Liver (tissue), 3 donors: ENCODE measurements around the gene ANKLE1.

ENCODE experiments used
- ATF3 ChIP-seq: IDR thresholded peaks from 2 replicates; pipeline ENCODE4 v1.6.1; 2016; ENCODE audit warnings: antibody characterized with exemption
- CTCF ChIP-seq: fragments of 150-350 bp; IDR thresholded peaks from 2 replicates; pipeline ENCODE4 v1.5.1; 2017; ENCODE audit warnings: improper control_type of control experiment, low read depth, low read length; ENCODE audit not compliant: missing input control
- EGR1 ChIP-seq, 2 donors: IDR thresholded peaks; 2 replicates each; pipeline ENCODE4 v1.6.1; 2016 to 2018; ENCODE audit warnings: antibody characterized with exemption in 2 of 2, low read depth in 2 of 2
- FOXA1 ChIP-seq: IDR thresholded peaks from 2 replicates; pipeline ENCODE4 v1.6.1; 2016; ENCODE audit warnings: antibody characterized with exemption
- GABPA ChIP-seq, 2 donors: IDR thresholded peaks in 1 of 2; conservative IDR thresholded peaks in 1 of 2; 2 replicates each; pipeline ENCODE4 v1.6.1; 2016; ENCODE audit warnings: antibody characterized with exemption in 2 of 2, mild to moderate bottlenecking in 1 of 2, moderate library complexity in 1 of 2
- JUND ChIP-seq, 2 donors: IDR thresholded peaks; 2 replicates each; pipeline ENCODE4 v1.6.1; 2016; ENCODE audit warnings: antibody characterized with exemption in 2 of 2
- MAX ChIP-seq: IDR thresholded peaks from 2 replicates; pipeline ENCODE4 v1.6.1; 2016; ENCODE audit warnings: antibody characterized with exemption
- NR2F2 ChIP-seq: IDR thresholded peaks from 2 replicates; pipeline ENCODE4 v1.6.1; 2016; ENCODE audit warnings: antibody characterized with exemption
- RAD21 ChIP-seq, 2 donors: IDR thresholded peaks; 2 replicates each; pipeline ENCODE4 v1.6.1; 2016; ENCODE audit warnings: antibody characterized with exemption in 2 of 2, mild to moderate bottlenecking in 2 of 2
- REST ChIP-seq: IDR thresholded peaks from 2 replicates; pipeline ENCODE4 v1.6.1; 2016; ENCODE audit warnings: antibody characterized with exemption, mild to moderate bottlenecking
- SP1 ChIP-seq: IDR thresholded peaks from 2 replicates; pipeline ENCODE4 v1.6.1; 2018; ENCODE audit warnings: antibody characterized with exemption, mild to moderate bottlenecking
- TAF1 ChIP-seq: conservative IDR thresholded peaks from 2 replicates; pipeline ENCODE4 v1.6.1; 2016; ENCODE audit warnings: antibody characterized with exemption, mild to moderate bottlenecking
- YY1 ChIP-seq: IDR thresholded peaks from 2 replicates; pipeline ENCODE4 v1.6.1; 2016; ENCODE audit warnings: antibody characterized with exemption, mild to moderate bottlenecking
- ZBTB33 ChIP-seq: IDR thresholded peaks from 2 replicates; pipeline ENCODE4 v1.6.1; 2016; ENCODE audit warnings: antibody characterized with exemption
- donor health status: healthy.
- donor health status: healthy.

GRCh38 chr19:17282488-17283125, 906 bp downstream of the ANKLE1 start:
- TF ChIP-seq CTCF = peak; percentile 91
- no peak for TF ChIP-seq FOXA1
- no peak for TF ChIP-seq MAX
- no peak for TF ChIP-seq SP1
- no peak for TF ChIP-seq YY1
- TF ChIP-seq ZBTB33 = no peak
- no peak for TF ChIP-seq TAF1
- no peak for TF ChIP-seq REST
- TF ChIP-seq NR2F2 = no peak
- TF ChIP-seq RAD21 (IDR thresholded peaks at IDR 0.05) = peak; percentile 91 to 97
- no peak for TF ChIP-seq GABPA (IDR thresholded peaks at IDR 0.05 in 1 of 2, conservative IDR thresholded peaks at IDR 0.05 in 1 of 2)
- TF ChIP-seq ATF3 = no peak
- TF ChIP-seq JUND (IDR thresholded peaks at IDR 0.05) = no peak
- no peak for TF ChIP-seq EGR1 (IDR thresholded peaks at IDR 0.05; ENCODE audit: low read depth in 2 of 2)
